HG03139 (cell line): ENCODE results near the gene ALKBH6.
"Not testable (repeated sequence)": the region's sequence is repeated elsewhere in the genome, so short reads cannot be mapped to it uniquely, and the experiment has no call there.

Source experiments
- ATAC-seq: cut with Tn5 transposase; IDR thresholded peaks from one replicate; pipeline ENCODE4 v1.9.1; 2021; ENCODE audit not compliant: unreplicated experiment

Gene ALKBH6

DNA sequence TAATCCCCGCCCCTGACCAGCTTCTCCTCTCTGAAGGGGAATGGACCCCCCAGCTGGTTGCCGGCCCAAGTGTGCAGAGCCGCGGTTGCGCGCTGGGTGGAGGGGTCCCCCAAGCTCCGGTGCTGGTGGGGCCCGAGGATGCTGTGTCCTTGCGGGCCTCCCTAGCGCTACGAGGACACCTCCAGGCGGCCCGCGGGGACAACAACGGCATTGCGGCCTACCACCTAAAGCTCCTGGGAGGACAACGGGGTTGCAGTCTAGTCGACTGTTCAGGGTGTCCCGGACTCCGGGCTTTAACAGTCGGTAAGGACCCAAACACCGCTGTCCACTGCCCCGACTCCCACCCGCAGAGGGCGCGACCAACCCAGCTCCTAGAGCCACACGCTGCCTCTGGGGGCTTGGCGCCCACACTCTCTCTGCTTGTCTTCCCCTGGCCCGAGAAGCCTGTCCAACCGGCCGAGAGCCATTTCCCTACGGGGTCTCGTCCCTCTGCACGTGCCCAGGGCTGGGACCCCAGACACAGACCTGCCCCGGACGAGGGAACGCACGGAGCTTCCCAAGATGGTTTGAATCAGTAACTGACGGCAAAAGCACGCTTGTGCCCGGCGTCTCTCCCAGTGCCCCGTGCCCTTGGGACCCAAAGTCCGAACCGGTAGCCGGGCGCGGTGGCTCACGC lies 20.0 kb downstream of the ALKBH6 start:
- no peak for ATAC-seq

DNA sequence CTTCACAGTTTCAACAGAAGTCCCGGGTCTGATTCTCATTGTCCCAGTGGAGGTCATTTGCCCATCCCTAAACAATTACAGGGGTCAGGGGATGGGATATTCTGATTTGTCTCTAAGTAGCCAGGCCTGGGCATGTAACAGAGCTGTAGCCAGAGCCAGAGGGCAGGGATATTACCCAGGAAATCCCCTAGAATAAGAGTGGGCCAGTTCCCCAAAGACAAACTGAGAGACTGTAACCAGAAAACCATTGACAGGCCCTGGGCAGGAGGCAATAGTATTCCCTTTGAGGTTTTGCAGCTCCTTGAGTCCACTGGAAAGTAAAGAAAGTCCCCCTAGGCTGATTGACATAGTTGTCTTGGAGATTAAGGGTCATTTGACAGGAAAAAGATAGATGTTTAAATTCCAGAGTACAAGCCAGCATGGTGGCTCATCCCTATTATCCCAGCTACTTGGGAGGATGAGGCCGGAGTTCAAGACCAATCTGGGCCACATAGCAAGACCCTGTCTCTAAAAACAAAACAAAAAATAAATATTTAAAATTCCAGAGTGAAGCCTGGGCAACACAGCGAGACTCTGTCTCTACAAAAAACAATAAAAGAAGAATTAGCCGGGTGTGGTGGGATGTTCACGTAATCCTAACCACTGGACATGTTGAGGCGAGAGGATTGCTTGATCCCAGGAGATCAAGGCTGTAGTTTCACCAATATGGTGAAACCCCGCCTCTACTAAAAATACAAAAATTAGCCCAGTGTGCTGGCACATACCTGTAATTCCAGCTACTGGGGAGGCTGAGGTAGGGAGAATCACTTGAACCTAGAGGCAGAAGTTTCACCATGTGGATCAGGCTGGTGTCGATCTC lies 20.9 kb downstream of the ALKBH6 start:
- no peak for ATAC-seq

DNA sequence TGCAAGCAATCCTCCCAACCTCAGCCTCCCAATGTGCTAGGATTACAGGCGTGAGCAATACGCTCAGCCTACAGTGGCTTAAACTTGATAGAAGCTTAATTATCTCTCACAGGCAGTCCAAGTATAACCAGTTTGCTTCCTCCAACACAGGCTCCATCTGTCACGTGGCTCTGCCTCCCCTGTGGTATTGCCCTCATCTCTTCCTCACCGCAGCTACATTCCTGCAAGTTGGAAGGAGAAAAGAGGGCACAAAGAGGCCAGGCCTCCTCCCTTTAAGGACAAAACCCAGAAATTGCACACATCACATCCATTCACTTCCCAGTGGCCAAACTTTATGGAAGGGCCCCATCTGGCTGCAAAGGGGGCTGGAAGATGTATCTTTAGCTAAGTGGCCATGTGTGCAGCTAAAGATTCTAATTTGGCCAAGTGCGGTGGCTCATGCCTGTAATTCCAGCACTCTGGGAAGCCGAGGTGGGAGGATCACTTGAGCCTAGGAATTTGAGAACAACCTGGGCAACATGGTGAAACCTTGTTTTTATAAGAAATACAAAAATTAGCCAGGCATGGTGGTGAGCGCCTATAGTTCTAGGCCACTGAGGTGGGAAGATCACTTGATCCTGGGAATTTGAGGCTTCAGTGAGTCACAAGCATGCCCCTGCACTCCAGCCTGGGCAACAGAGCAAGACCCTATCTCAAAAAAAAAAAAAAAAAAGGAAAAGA lies 22.1 kb downstream of the ALKBH6 start:
- ATAC-seq, result no peak

GRCh38 chr19:35990771-35991730 lies 23.0 kb downstream of the ALKBH6 start:
- no peak for ATAC-seq

DNA sequence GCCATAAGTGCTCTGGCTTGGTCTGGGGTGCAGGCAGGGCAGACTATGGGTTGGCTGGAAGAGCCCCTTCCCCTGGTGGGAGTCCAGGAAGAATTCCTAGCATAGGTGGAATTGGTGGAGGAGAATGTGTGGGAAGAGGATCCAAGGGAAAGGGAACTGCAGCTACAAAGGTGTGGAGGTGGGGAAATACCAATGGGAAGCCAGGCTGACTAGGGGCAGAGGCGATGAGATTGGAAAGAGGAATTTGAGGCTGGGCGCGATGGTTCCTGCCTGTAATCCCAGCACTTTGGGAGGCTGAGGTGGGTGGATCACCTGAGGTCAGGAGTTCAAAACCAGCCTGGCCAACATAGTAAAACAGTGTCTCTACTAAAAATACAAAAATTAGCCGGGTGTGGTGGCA lies 23.9 kb downstream of the ALKBH6 start:
- no peak for ATAC-seq

DNA sequence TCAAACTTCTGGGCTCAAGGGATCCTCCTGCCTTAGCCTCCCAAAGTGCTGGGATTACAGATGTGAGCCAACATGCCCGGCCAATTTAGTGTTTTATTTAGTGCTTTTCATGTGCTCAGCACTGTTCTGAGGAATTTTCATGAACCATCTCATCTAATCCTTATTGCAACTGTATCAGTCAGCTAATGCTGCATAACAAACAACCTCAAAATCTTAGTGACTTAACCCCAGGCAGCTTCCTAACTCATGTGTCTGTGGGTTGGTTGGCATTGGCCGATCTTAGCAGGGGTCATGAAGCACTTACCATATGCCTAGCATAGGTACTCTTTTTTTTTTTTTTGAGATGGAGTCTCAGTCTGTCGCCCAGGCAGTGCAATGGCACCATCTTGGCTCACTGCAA lies 25.2 kb downstream of the ALKBH6 start:
- ATAC-seq, result no peak

DNA sequence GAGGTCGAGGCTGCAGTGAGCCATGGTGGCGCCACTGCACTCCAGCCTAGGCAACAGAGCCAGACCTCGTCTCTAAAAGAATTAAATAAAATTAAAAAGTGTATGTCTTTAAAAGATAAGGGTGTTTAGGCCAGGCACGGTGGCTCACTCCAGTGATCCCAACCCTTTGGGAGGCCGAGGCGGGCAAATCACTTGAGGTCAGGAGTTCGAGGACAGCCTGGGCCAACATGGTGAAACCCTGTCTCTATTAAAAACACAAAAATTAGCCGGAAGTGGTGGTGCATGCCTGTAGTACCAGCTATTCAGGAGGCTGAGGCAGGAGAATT lies 26.5 kb downstream of the ALKBH6 start:
- no peak for ATAC-seq

DNA sequence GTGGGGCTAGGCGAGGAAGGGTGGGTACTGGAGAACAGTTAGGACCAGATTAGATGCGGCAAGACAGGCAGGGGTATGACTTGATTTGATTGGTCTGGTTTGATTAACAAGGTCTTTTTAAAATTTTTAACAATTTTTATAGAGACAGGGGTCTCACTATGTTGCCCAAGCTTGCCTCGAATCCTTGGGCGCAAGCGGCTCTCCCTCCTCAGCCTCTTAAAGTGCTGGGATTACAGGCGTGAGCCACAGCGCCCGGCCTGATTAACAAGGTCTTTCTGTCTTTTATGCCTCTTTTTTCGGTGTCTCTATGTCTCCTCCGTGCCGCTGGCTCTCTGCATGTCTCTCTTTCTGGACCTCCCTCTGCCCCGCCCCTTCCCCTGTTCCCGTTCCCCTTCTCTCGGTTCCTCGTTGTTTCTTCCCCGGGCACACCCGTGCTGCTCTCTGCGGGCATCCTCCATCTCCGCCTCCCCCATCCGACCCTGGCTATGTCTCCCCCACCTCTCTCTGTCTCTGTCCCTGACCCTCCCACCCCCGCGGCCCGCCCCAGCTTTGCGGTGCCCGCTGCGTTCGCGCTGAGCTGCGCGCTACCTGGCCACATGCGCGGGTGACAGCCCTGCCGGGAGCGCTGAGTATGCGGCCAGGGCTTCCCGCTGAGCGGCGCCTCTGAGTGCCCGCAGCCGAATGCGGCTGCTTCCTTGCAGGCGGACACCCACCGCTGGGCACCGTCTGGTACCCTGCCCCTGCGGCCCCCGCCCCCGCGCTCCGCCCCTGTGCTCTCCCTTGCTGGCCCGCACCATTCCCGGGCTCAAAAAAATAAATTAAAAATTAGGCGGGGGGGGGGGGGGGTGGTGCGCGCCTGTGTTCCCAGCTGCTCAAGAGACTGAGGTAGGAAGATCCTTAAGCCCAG lies 27.1 kb downstream of the ALKBH6 start:
- ATAC-seq, result no peak

- no peak for ATAC-seq
Observed at GRCh38 chr19:35986111-35986510, 27.9 kb downstream of the ALKBH6 start.

DNA sequence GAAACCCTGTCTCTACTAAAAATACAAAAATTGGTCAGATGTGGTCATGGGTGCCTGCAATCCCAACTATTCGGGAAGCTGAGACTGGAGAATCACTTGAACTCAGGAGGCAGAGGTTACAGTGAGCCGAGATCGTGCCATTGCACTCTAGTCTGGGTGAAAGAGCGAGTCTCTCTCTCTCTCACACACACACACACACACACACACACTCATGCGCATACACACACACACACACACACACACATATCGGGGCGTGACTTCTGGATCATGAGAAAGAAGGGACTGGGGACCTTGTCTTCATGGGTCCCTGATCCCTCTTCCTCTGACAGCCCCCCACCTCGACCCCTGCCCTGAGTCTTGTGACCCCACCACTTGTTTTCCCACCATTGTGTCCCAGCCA lies 30.8 kb downstream of the ALKBH6 start:
- no peak for ATAC-seq

DNA sequence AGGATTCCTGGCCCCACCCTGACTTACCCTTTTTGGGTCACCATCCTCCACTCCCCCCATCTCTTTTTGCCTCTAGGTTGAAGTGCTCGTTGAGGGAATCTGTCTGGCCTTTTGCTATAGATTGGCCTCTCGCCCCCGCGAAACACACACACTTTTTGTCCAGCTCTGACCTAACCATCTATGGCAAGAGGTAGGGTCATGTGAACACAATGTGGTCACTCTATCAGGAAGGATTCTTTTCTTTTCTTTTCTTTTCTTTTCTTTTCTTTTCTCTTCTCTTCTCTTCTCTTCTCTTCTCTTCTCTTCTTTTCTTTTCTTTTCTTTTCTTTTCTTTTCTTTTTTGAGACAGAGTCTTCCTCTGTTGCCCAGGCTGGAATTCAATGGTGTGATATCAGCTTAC lies 33.0 kb downstream of the ALKBH6 start:
- not testable (repeated sequence) for ATAC-seq

DNA sequence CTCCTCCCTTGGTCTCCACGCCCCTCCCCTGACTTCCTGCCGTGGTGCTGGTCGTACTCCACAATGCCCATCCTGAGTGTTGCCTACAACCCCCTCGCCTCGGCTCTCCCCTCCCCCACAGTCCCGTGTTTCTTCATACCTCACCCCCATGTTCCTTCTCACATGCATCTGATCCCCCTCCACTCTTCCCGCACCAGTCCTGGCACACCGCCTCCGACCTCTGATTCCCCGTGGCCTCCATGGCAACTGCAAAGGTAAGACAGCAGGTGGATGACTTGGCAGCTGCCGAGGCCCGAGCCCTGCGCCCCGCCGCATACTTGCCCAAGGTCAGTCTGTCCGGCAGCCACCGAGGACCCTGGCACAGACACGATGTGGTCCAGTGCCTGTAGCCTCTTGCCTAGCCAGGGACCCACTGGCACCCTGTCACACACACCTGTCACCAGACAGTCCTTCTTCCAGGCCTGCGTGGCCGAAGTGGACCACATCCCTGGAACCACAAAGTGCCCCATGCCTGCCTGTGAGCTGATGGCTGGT lies 35.1 kb downstream of the ALKBH6 start:
- ATAC-seq, result no peak

GRCh38 chr19:35978271-35978670 lies 35.7 kb downstream of the ALKBH6 start:
- no peak for ATAC-seq

- no peak for ATAC-seq
Observed at GRCh38 chr19:35977446-35978222, 36.4 kb downstream of the ALKBH6 start.

GRCh38 chr19:35975608-35976214 lies 38.3 kb downstream of the ALKBH6 start:
- ATAC-seq, result no peak

- no peak for ATAC-seq
Observed at GRCh38 chr19:35973487-35973886, 40.5 kb downstream of the ALKBH6 start.

DNA sequence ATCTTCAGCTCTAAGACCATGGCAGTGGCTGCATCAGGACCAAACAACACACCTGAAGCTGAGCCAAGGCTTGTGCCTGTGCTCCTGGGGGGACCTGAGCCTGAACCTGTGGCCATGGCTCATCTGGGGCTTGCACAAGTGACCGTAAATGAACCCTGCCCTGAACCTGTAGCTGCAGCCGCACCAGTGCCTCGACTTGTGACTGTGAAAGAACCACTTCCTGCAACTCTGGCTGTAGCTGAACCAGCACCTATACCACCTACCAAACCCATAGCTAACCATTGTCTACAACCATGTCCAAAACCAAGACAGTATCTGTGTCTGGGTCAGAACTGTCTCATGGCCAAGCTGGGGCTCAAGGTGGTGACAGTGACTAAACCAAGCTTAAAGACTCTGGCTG lies 47.2 kb downstream of the ALKBH6 start:
- no peak for ATAC-seq

- no peak for ATAC-seq
Observed at GRCh38 chr19:35963514-35963913, 50.5 kb downstream of the ALKBH6 start.
